Uterus (tissue), 4 donors: ENCODE results near the gene MYO6. TPM values are rescaled to one million over a fixed set of nuclear protein-coding genes. Genes with fewer than 3 reads are reported as not detected.
A peak's percentile ranks its signal among the peaks of the same experiment; 100 is the strongest.
"Not testable (repeated sequence)": the region's sequence is repeated elsewhere in the genome, so short reads cannot be mapped to it uniquely, and the experiment has no call there.

Experiments used
- DNase-seq, 2 donors: peaks; one replicate each; pipeline ENCODE4 v3.0.0-alpha.2; 2019 to 2020
- H3K27ac ChIP-seq, 2 donors: fragments of 200-600 bp; sonication (generic); 1 replicate in 1 of 2; 2 replicates in 1 of 2; pipeline ENCODE4 v1.5.1; 2016 to 2018
- H3K27me3 ChIP-seq, 2 donors: fragments of 200-600 bp; sonication (generic); one replicate each; pipeline ENCODE4 v1.5.1; 2018 to 2019; ENCODE audit warnings: control low read depth in 1 of 2
- H3K36me3 ChIP-seq, 2 donors: fragments of 200-600 bp; sonication (generic); one replicate each; pipeline ENCODE4 v1.5.1; 2019; ENCODE audit warnings: control low read depth in 1 of 2
- H3K4me1 ChIP-seq, 2 donors: fragments of 200-600 bp; sonication (generic); one replicate each; pipeline ENCODE4 v1.5.1; 2018 to 2019; ENCODE audit warnings: control low read depth in 1 of 2
- H3K4me3 ChIP-seq, 2 donors: fragments of 200-600 bp; sonication (generic); 1 replicate in 1 of 2; 2 replicates in 1 of 2; pipeline ENCODE4 v1.5.1; 2018 to 2019; ENCODE audit warnings: mild to moderate bottlenecking in 1 of 2
- H3K9me3 ChIP-seq, 2 donors: fragments of 200-600 bp; sonication (generic); one replicate each; pipeline ENCODE4 v1.5.1; 2019; ENCODE audit warnings: control low read depth in 1 of 2
- POLR2A ChIP-seq, 2 donors: fragments of 450-650 bp; IDR thresholded peaks; one replicate each; pipeline ENCODE4 v1.6.1; 2016; ENCODE audit warnings: antibody characterized with exemption in 2 of 2, mild to moderate bottlenecking in 1 of 2, moderate library complexity in 1 of 2
- intact Hi-C: fragments of 100-400 bp; cut with DNase I; formaldehyde crosslinking; loops from one replicate; pipeline ENCODE4 v1.15.1; 2023; ENCODE audit warnings: low total_unique reads
- total RNA-seq, 4 donors: library from RNA; depleted of rRNA in 3 of 4; stranded (reverse); fragments of >200 nt in 3 of 4; gene quantifications; one replicate each; pipeline versions ENCODE4 v1.1.0 to v1.2.4, GENCODE V29; 2014 to 2023
- TF ChIP-seq, protein P1 (sequence below), 4 experiments: fragments of 200-600 bp in 2 of 4; fragments of 450-650 bp in 2 of 4; sonication (generic) in 2 of 4; IDR thresholded peaks; one replicate each; pipeline ENCODE4 v1.5.1; 2016 to 2019; ENCODE audit warnings: antibody characterized with exemption in 4 of 4, mild to moderate bottlenecking in 2 of 4, moderate library complexity in 1 of 4
- donor health status: DM: yes; HTN: yes; CAD: no.

MYO6 gene
- total RNA-seq, 4 donors from 2014 or later: 8.2 to 25.0 (median 14.1) TPM

DNA sequence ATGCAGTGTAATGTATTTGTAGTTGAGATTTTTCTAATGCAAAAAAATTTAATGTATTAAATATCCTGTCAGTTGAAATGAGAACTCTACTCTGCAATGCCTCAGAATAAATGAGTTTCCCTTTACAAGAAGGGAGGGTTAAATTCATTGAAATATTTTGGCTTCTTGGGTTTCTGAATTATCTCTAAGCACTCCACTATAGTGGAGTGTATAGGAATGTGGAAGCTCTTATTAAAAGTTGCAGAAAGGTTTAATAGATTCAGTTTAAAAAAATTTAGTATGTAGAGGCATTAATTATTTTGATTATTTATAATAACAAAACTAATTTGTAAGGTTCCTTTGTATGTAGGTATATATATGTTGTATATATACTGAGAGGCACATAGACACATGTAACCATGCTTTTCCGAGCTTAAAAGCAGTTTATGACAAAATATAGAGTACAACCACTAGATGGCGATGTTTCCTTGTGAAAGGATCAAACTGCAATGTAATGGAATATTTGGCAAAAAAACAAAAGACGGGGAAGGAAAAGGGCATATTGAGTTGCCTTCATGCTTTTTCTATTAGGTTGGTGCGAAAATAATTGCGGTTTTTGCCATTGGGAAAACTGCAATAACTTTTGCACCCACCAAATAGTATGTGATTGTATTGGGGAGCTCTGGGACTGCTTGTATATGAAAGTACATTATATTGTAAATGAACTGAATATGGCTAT is 144.2 kb downstream of the MYO6 start:
- no peaks in the 10 kb centered on the region for H3K27me3 ChIP-seq
- no peak overlapping the region for H3K27ac ChIP-seq
- H3K36me3 ChIP-seq: no peaks in the 10 kb centered on the region
- H3K9me3 ChIP-seq: no peaks in the 10 kb centered on the region
- no peak overlapping the region for H3K4me3 ChIP-seq
- TF ChIP-seq POLR2A (IDR thresholded peaks at IDR 0.05): no peak
- TF ChIP-seq, protein P1, sequence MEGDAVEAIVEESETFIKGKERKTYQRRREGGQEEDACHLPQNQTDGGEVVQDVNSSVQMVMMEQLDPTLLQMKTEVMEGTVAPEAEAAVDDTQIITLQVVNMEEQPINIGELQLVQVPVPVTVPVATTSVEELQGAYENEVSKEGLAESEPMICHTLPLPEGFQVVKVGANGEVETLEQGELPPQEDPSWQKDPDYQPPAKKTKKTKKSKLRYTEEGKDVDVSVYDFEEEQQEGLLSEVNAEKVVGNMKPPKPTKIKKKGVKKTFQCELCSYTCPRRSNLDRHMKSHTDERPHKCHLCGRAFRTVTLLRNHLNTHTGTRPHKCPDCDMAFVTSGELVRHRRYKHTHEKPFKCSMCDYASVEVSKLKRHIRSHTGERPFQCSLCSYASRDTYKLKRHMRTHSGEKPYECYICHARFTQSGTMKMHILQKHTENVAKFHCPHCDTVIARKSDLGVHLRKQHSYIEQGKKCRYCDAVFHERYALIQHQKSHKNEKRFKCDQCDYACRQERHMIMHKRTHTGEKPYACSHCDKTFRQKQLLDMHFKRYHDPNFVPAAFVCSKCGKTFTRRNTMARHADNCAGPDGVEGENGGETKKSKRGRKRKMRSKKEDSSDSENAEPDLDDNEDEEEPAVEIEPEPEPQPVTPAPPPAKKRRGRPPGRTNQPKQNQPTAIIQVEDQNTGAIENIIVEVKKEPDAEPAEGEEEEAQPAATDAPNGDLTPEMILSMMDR (IDR thresholded peaks at IDR 0.05): peak; percentile 32 to 58 (median 41)
- DNase-seq: no peak
- intact Hi-C loops: no loop called here
- H3K4me1 ChIP-seq: no peaks in the 10 kb centered on the region

DNA sequence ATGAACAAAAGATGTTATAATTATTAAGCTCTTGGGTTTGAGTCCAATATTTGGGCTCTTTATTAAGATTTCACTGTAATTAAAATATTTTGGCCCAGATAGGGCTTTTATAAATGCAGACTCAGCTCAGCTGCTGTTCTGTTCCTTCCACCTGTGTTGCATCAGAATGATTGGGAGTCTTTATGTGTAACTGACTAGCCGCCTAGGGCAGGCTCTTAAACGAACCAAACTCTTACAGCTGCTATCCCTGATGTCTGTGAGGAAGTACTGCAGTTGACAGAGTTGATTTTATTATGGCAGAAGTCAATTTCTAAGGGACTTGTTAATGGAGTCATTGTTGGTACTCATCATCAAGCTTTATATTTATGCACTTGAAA is 144.7 kb downstream of the MYO6 start:
- TF ChIP-seq POLR2A (IDR thresholded peaks at IDR 0.05): no peak
- TF ChIP-seq, protein P1 (IDR thresholded peaks at IDR 0.05): no peak
- H3K27me3 ChIP-seq: no peaks in the 10 kb centered on the region
- no peaks in the 10 kb centered on the region for H3K4me1 ChIP-seq
- no peaks in the 10 kb centered on the region for H3K36me3 ChIP-seq
- no peak overlapping the region for H3K4me3 ChIP-seq
- H3K9me3 ChIP-seq: no peaks in the 10 kb centered on the region
- no peak overlapping the region for H3K27ac ChIP-seq
- intact Hi-C loops: no loop called here
- no peak for DNase-seq

DNA sequence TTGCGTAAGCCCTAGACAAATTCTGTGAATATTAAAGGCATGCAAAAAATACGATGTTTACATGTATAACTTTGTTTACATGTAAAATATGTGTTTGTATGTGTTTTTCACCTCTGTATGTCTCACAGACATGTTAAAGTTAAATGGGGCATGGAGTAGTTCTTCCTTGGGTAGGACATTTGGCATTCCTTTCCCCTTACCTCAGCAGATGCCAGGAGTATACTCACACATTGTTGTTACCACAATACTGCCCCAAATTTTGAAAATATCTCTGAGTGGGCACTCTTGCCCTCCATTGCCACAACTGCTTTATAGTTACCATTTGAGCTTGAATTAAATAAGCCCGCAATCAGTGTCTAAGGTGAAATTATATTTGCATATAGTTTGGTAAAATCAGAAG is 147.5 kb downstream of the MYO6 start:
- Histone ChIP-seq H3K4me1 (no peaks in the 10 kb centered on the region), H3K27me3 (no peaks in the 10 kb centered on the region), H3K4me3 (no peak overlapping the region), H3K36me3 (no peaks in the 10 kb centered on the region), H3K27ac (no peak overlapping the region), H3K9me3 (no peaks in the 10 kb centered on the region)
- no peak for TF ChIP-seq POLR2A (IDR thresholded peaks at IDR 0.05)
- TF ChIP-seq, protein P1 (IDR thresholded peaks at IDR 0.05): no peak
- DNase-seq: no peak
- intact Hi-C loops: no loop called here

DNA sequence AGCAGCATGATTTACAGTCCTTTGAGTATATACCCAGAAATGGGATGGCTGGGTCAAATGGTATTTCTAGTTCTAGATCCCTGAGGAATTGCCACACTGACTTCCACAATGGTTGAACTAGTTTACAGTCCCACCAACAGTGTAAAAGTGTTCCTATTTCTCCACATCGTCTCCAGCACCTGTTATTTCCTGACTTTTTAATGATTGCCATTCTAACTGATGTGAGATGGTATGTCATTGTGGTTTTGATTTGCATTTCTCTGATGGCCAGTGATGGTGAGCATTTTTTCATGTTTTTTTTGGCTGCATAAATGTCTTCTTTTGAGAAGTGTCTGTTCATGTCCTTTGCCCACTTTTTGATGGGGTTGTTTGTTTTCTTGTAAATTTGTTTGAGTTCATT is 151.2 kb downstream of the MYO6 start:
- H3K36me3 ChIP-seq, H3K27ac ChIP-seq, H3K9me3 ChIP-seq, H3K4me1 ChIP-seq, intact Hi-C loops, H3K4me3 ChIP-seq, H3K27me3 ChIP-seq, DNase-seq: not testable (repeated sequence)

DNA sequence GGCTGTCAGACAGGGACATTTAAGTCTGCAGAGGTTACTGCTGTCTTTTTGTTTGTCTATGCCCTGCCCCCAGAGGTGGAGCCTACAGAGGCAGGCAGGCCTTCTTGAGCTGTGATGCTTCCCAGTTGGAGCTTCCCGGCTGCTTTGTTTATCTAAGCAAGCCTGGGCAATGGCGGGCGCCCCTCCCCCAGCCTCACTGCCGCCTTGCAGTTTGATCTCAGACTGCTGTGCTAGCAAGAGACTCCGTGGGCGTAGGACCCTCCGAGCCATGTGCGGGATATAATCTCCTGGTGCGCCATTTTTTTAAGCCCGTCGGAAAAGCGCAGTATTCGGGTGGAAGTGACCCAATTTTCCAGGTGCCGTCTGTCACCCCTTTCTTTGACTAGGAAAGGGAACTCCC is 156.1 kb downstream of the MYO6 start:
- H3K9me3 ChIP-seq, DNase-seq, H3K27ac ChIP-seq, H3K4me1 ChIP-seq, intact Hi-C loops, H3K36me3 ChIP-seq, H3K4me3 ChIP-seq, H3K27me3 ChIP-seq: not testable (repeated sequence)

DNA sequence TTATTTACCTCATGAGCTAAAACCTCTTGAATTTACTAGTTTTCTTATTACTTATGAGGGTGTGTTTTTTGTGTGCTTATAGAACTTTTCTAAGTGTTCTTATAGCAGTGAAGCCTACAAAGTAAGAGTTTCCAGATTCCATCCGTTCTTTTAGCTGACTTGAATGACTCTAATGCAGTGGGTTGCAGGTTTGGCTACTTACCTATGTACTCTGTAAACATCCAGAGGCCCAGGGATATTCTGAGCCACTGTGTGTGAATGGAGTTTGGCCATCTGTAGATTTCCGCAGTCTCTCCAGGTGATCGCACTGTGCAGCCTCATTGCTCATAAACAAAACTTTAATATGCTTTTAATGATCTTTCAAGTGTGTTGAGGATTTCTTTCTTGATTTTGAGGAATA is 157.8 kb downstream of the MYO6 start:
- Histone ChIP-seq H3K27ac (no peak overlapping the region), H3K4me1 (no peaks in the 10 kb centered on the region), H3K4me3 (no peak overlapping the region), H3K27me3 (no peaks in the 10 kb centered on the region), H3K9me3 (no peaks in the 10 kb centered on the region), H3K36me3 (no peaks in the 10 kb centered on the region)
- intact Hi-C loops: no loop called here
- no peak for TF ChIP-seq POLR2A (IDR thresholded peaks at IDR 0.05)
- TF ChIP-seq, protein P1 (IDR thresholded peaks at IDR 0.05): no peak
- no peak for DNase-seq
